ENCODE measurements around the gene DACT2.

GRCh38 chr6:168276576-168277273 is 42.9 kb downstream of the DACT2 start:
- no peak for TF ChIP-seq CTCF (IDR thresholded peaks at IDR 0.05; ENCODE audit: borderline replicate concordance, extremely low read depth, low read length, poor library complexity, severe bottlenecking)
- no peak for TF ChIP-seq EZH2 (IDR thresholded peaks at IDR 0.05; ENCODE audit: borderline replicate concordance, low read depth, low read length, severe bottlenecking)
